GM19023 (cell line): ENCODE measurements around the gene TOR4A.
"Not testable (repeated sequence)": the region's sequence is repeated elsewhere in the genome, so short reads cannot be mapped to it uniquely, and the experiment has no call there.

Experiments used
- ATAC-seq: cut with Tn5 transposase; IDR thresholded peaks from one replicate; pipeline ENCODE4 v1.9.1; 2021; ENCODE audit warnings: mild to moderate bottlenecking, moderate library complexity; ENCODE audit not compliant: unreplicated experiment

The TOR4A gene

GRCh38 chr9:137237759-137238726, 39.5 kb upstream of the TOR4A start:
- ATAC-seq = no peak

DNA sequence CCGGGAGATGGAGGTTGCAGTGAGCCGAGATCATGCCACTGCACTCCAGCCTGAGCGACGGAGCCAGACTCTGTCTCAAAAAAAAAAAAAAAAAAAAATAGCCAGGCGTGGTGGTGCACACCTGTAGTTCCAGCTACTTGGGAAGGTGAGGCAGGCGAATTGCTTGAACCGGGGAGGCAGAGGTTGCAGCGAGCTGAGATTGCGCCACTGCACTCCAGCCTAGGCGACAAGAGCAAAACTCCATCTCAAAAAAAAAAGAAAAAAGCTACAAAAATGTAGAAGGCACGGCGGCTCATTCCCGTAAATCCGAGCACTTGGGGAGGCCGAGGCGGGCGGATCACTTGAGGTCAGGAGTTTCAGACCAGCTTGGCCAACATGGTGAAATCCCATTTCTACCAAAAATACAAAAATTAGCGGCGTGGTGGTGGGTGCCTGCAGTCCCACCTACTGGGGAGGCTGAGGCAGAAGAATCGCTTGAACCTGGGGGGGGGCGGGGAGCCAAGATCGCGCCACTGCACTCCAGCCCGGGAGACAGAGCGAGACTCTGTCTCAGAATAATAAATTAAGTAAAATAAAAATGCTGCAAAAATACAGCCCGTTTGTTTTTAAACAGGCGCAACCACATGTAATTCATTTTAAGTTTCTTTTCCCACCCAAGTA, 37.9 kb upstream of the TOR4A start:
- not testable (repeated sequence) for ATAC-seq

DNA sequence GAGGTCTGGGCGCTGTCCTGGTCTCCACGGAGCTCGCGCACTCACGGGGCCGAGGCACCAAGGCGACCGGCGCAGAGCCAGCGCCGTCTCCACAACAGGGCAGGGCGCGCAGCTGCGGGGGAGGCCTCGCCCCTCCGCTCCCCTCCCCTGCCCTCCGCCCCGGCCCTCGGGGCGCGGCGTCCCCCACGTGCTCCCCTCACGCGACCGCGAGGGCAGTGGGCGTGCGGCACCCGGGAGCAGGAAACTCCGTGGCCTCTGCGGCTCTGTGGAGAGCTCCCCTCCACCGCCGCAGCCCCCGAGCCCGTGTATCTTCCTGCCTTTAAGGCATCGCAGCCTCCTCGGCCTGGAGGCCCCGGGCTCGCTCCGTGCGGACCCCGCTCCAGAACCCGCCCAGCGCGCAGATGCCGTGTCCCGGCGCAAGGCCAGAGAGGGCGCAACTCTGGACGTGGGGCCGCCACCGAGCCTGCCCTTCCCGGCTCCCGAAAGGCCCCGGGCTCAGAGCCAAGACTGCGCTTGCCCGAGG, 37.1 kb upstream of the TOR4A start:
- ATAC-seq = peak; percentile 23

- ATAC-seq = peak; percentile 65
Measured at GRCh38 chr9:137240841-137241489, 36.6 kb upstream of the TOR4A start, which contains the start of gene TUBB4B. Gene TUBB4B (plus strand): TSS chr9:137241287. CDS start chr9:137241361, 74 bp downstream.

- ATAC-seq = peak; percentile 8
Measured at GRCh38 chr9:137241490-137242268, 35.8 kb upstream of the TOR4A start.

DNA sequence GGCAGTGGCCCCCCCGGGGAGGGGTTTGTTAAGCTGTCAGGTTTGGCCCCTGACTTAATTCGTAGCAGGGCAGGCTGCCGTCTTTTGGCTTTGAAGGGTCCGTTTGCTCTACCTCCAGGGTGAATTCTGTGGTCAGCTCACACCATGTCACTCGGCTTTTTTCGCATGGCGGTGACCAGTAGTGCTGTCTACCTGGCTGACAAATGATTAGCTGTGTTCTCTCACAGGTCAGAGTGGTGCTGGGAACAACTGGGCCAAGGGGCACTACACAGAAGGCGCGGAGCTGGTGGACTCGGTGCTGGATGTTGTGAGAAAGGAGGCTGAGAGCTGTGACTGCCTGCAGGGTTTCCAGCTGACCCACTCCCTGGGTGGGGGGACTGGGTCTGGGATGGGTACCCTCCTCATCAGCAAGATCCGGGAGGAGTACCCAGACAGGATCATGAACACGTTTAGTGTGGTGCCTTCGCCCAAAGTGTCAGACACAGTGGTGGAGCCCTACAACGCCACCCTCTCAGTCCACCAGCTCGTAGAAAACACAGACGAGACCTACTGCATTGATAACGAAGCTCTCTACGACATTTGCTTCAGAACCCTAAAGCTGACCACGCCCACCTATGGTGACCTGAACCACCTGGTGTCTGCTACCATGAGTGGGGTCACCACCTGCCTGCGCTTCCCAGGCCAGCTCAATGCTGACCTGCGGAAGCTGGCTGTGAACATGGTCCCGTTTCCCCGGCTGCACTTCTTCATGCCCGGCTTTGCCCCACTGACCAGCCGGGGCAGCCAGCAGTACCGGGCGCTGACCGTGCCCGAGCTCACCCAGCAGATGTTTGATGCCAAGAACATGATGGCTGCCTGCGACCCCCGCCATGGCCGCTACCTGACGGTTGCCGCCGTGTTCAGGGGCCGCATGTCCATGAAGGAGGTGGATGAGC, 35.0 kb upstream of the TOR4A start:
- no peak for ATAC-seq

DNA sequence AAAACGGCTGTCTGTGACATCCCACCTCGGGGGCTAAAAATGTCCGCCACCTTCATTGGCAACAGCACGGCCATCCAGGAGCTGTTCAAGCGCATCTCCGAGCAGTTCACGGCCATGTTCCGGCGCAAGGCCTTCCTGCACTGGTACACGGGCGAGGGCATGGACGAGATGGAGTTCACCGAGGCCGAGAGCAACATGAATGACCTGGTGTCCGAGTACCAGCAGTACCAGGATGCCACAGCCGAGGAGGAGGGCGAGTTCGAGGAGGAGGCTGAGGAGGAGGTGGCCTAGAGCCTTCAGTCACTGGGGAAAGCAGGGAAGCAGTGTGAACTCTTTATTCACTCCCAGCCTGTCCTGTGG, 34.3 kb upstream of the TOR4A start:
- ATAC-seq = not testable (repeated sequence)

DNA sequence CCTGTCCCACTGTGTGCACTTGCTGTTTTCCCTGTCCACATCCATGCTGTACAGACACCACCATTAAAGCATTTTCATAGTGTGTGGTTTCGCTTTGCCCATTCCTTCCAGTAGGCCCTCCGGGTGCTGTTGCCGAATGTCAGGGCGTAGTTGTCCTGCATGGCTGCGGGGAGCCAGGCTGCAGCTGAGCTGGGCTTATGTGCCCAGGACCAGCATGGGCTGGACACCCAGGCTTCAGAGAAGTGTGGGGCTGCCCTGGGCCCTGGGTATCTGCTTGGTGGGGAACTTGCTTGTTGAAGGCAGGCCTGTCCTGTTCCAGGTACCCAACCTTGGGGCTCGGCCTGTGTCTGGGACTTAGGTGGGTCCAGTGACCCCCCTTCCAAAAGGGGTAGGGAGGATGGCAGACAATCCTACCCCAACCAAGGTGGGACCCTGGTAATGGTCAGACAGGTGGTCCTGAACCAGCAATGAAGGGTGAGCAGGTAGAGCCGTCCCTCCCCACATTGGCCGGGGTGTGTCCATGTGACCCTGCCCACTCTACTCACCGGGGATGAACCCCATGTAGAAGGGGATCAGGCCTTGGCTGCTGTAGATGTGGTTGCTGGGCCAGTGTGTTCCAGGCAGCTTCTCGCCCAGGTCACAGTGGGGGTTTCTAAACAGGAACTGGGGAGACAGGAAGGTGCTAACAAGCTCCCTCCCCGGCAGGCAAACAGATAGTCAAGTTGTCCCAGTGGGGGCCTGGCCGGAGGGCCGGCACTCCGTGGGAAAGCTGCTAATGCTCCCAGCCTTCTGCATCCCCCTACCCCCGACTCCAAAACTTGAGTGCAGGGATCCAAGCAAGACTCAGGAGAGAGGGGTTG, 33.7 kb upstream of the TOR4A start:
- ATAC-seq = no peak

GRCh38 chr9:137244486-137245449, 32.8 kb upstream of the TOR4A start:
- ATAC-seq = no peak

GRCh38 chr9:137245450-137246421, 31.8 kb upstream of the TOR4A start:
- ATAC-seq = no peak

GRCh38 chr9:137247135-137247915, 30.2 kb upstream of the TOR4A start:
- ATAC-seq = no peak

DNA sequence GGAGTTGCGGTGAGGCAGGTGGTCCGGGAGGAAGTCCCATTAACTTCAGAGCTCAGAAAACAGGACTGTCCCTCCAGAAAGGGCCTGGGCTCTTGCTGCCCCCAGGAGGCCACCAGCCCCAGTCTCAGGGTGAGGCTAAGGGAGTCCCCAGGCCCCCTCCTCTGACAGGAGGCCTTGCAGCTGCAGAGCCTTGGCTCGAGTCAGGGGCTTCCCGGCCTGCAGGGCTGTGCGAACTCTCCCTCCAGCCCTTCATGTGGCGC, 29.7 kb upstream of the TOR4A start:
- ATAC-seq = no peak

GRCh38 chr9:137250329-137251193, 27.0 kb upstream of the TOR4A start:
- no peak for ATAC-seq

DNA sequence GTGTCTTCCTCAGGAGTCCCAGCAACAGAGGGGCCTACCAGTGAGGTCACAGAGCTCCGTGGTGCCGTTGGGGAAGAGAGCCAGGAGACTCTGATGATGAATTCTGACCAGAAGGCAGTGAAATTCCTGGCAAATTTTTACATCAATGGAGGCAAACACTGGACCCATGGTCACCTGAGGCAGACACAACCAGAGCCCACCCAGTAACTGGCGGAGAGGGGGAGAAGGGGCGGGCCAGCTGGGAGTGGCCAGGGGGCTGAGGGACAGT, 26.4 kb upstream of the TOR4A start, which contains the start of gene STPG3:
Gene STPG3, plus strand, starts transcription at position 93 of the 268 bp plus-strand sequence. Its CDS starts 1 bp downstream, at position 94.
- ATAC-seq = no peak
